ENCODE results near the gene PRKAR2A.

PRKAR2A gene

GRCh38 chr3:48708481-48708889 is 139.2 kb downstream of the PRKAR2A start:
- H3K27ac Mint-ChIP-seq = peak overlapping the region; percentile 63
- H3K9me3 Mint-ChIP-seq = no peaks in the 10 kb centered on the region
- ATAC-seq = no peak
- H3K36me3 Mint-ChIP-seq = peaks cover 23% of the 10 kb centered on the region
- H3K4me1 Mint-ChIP-seq = peaks cover 45% of the 10 kb centered on the region
- H3K27me3 Mint-ChIP-seq = no peaks in the 10 kb centered on the region
- H3K4me3 Mint-ChIP-seq = no peak overlapping the region

GRCh38 chr3:48707157-48707556 is 140.5 kb downstream of the PRKAR2A start:
- Mint-ChIP-seq H3K4me3 (no peak overlapping the region), H3K4me1 (peaks cover 47% of the 10 kb centered on the region), H3K27ac (no peak overlapping the region), H3K27me3 (no peaks in the 10 kb centered on the region), H3K9me3 (no peaks in the 10 kb centered on the region), H3K36me3 (peaks cover 31% of the 10 kb centered on the region)
- ATAC-seq = no peak

- Mint-ChIP-seq H3K4me1 (peaks cover 24% of the 10 kb centered on the region), H3K36me3 (peaks cover 30% of the 10 kb centered on the region), H3K27ac (no peak overlapping the region), H3K9me3 (no peaks in the 10 kb centered on the region), H3K27me3 (no peaks in the 10 kb centered on the region), H3K4me3 (no peak overlapping the region)
- ATAC-seq = no peak
These were observed 145.3 kb downstream of the PRKAR2A start for GRCh38 chr3:48702320-48702920.

- no peaks in the 10 kb centered on the region for H3K9me3 Mint-ChIP-seq
- H3K27ac Mint-ChIP-seq = peak overlapping the region; percentile 30
- H3K4me3 Mint-ChIP-seq = no peak overlapping the region
- no peak for ATAC-seq
- H3K36me3 Mint-ChIP-seq = peaks cover 25% of the 10 kb centered on the region
- no peaks in the 10 kb centered on the region for H3K27me3 Mint-ChIP-seq
- H3K4me1 Mint-ChIP-seq = peaks cover 17% of the 10 kb centered on the region
These were observed 146.8 kb downstream of the PRKAR2A start for GRCh38 chr3:48700731-48701405.

- Mint-ChIP-seq H3K9me3 (no peaks in the 10 kb centered on the region), H3K27me3 (no peaks in the 10 kb centered on the region), H3K36me3 (peaks cover 30% of the 10 kb centered on the region), H3K27ac (no peak overlapping the region), H3K4me3 (no peak overlapping the region), H3K4me1 (peaks cover 18% of the 10 kb centered on the region)
- no peak for ATAC-seq
These were observed 148.8 kb downstream of the PRKAR2A start for GRCh38 chr3:48698891-48699290.

- Mint-ChIP-seq H3K27ac (no peak overlapping the region), H3K4me1 (peaks cover 15% of the 10 kb centered on the region), H3K36me3 (peaks cover 39% of the 10 kb centered on the region), H3K9me3 (no peaks in the 10 kb centered on the region), H3K27me3 (no peaks in the 10 kb centered on the region), H3K4me3 (no peak overlapping the region)
- ATAC-seq = no peak
These were observed 149.7 kb downstream of the PRKAR2A start for GRCh38 chr3:48697952-48698351.

GRCh38 chr3:48696601-48697000 is 151.1 kb downstream of the PRKAR2A start:
- Mint-ChIP-seq H3K4me1 (peaks cover 6% of the 10 kb centered on the region), H3K27ac (no peak overlapping the region), H3K36me3 (peaks cover 35% of the 10 kb centered on the region), H3K27me3 (no peaks in the 10 kb centered on the region), H3K9me3 (no peaks in the 10 kb centered on the region), H3K4me3 (no peak overlapping the region)
- no peak for ATAC-seq
